ENCODE data around the gene TNXB. TPM values are rescaled to one million over a fixed set of nuclear protein-coding genes. Genes with fewer than 3 reads are reported as not detected.

Gene TNXB
- total RNA-seq, 1 donor, result 11.9 TPM

GRCh38 chr6:32127409-32127716 is 18.2 kb upstream of the TNXB start:
- Histone ChIP-seq H2AFZ (ENCODE audit: low read length) (peak overlapping the region; percentile 96), H3K4me2 (ENCODE audit: insufficient read depth, low read length) (peak overlapping the region; percentile 94), H3K27me3 (ENCODE audit: insufficient read depth, low read length) (no peaks in the 10 kb centered on the region), H3K27ac (ENCODE audit: low read depth, low read length) (peak overlapping the region; percentile 90), H3K9me3 (ENCODE audit: low read depth, low read length) (no peaks in the 10 kb centered on the region), H3K36me3 (ENCODE audit: insufficient read depth, low read length) (peaks cover 27% of the 10 kb centered on the region), H3K79me2 (ENCODE audit: insufficient read depth, low read length) (peaks cover 43% of the 10 kb centered on the region), H3K4me1 (ENCODE audit: insufficient read depth, low read length) (peaks cover 23% of the 10 kb centered on the region), H3K4me3 (ENCODE audit: insufficient read depth, low read length) (peak overlapping the region; percentile 95), H4K20me1 (ENCODE audit: insufficient read depth, low read length) (no peaks in the 10 kb centered on the region)
- TF ChIP-seq CTCF (IDR thresholded peaks at IDR 0.05; ENCODE audit: extremely low read depth, low read depth, low read length), result no peak
- no peak for DNase-seq (ENCODE audit: insufficient read length, low spot score, missing footprints)

GRCh38 chr6:32126880-32127279 is 17.7 kb upstream of the TNXB start:
- Histone ChIP-seq H3K9me3 (ENCODE audit: low read depth, low read length) (no peaks in the 10 kb centered on the region), H2AFZ (ENCODE audit: low read length) (no peak overlapping the region), H3K36me3 (ENCODE audit: insufficient read depth, low read length) (peaks cover 31% of the 10 kb centered on the region), H3K79me2 (ENCODE audit: insufficient read depth, low read length) (peaks cover 43% of the 10 kb centered on the region), H4K20me1 (ENCODE audit: insufficient read depth, low read length) (no peaks in the 10 kb centered on the region), H3K27me3 (ENCODE audit: insufficient read depth, low read length) (no peaks in the 10 kb centered on the region), H3K4me3 (ENCODE audit: insufficient read depth, low read length) (peak overlapping the region; percentile 95), H3K4me1 (ENCODE audit: insufficient read depth, low read length) (peaks cover 23% of the 10 kb centered on the region), H3K4me2 (ENCODE audit: insufficient read depth, low read length) (peak overlapping the region; percentile 94), H3K27ac (ENCODE audit: low read depth, low read length) (peak overlapping the region; percentile 90)
- DNase-seq (ENCODE audit: insufficient read length, low spot score, missing footprints), result no peak
- TF ChIP-seq CTCF (IDR thresholded peaks at IDR 0.05; ENCODE audit: extremely low read depth, low read depth, low read length), result no peak

- Histone ChIP-seq H3K9me3 (ENCODE audit: low read depth, low read length) (no peaks in the 10 kb centered on the region), H3K79me2 (ENCODE audit: insufficient read depth, low read length) (peaks cover 34% of the 10 kb centered on the region), H4K20me1 (ENCODE audit: insufficient read depth, low read length) (no peaks in the 10 kb centered on the region), H3K36me3 (ENCODE audit: insufficient read depth, low read length) (peaks cover 47% of the 10 kb centered on the region), H3K4me3 (ENCODE audit: insufficient read depth, low read length) (no peak overlapping the region), H2AFZ (ENCODE audit: low read length) (no peak overlapping the region), H3K4me1 (ENCODE audit: insufficient read depth, low read length) (peaks cover 19% of the 10 kb centered on the region), H3K27me3 (ENCODE audit: insufficient read depth, low read length) (no peaks in the 10 kb centered on the region), H3K27ac (ENCODE audit: low read depth, low read length) (no peak overlapping the region), H3K4me2 (ENCODE audit: insufficient read depth, low read length) (no peak overlapping the region)
- TF ChIP-seq CTCF (IDR thresholded peaks at IDR 0.05; ENCODE audit: extremely low read depth, low read depth, low read length), result no peak
- DNase-seq (ENCODE audit: insufficient read length, low spot score, missing footprints), result no peak
Measured at GRCh38 chr6:32123681-32124080, 14.5 kb upstream of the TNXB start.

- no peak overlapping the region for H3K27ac ChIP-seq (ENCODE audit: low read depth, low read length)
- no peak for DNase-seq (ENCODE audit: insufficient read length, low spot score, missing footprints)
- peaks cover 6% of the 10 kb centered on the region for H3K4me1 ChIP-seq (ENCODE audit: insufficient read depth, low read length)
- H3K4me3 ChIP-seq (ENCODE audit: insufficient read depth, low read length), result no peak overlapping the region
- H3K79me2 ChIP-seq (ENCODE audit: insufficient read depth, low read length), result peaks cover 8% of the 10 kb centered on the region
- no peak overlapping the region for H3K4me2 ChIP-seq (ENCODE audit: insufficient read depth, low read length)
- H2AFZ ChIP-seq (ENCODE audit: low read length), result no peak overlapping the region
- peaks cover 60% of the 10 kb centered on the region for H3K36me3 ChIP-seq (ENCODE audit: insufficient read depth, low read length)
- H3K9me3 ChIP-seq (ENCODE audit: low read depth, low read length), result no peaks in the 10 kb centered on the region
- H3K27me3 ChIP-seq (ENCODE audit: insufficient read depth, low read length), result no peaks in the 10 kb centered on the region
- no peaks in the 10 kb centered on the region for H4K20me1 ChIP-seq (ENCODE audit: insufficient read depth, low read length)
- no peak for TF ChIP-seq CTCF (IDR thresholded peaks at IDR 0.05; ENCODE audit: extremely low read depth, low read depth, low read length)
Measured at GRCh38 chr6:32120573-32121059, 11.5 kb upstream of the TNXB start.
